NCI-H1694 treated with DMSO at 0.1 percent for 48 hours (cell line): ENCODE measurements around the gene CDC7.

Source experiments
- DNase-seq: peaks from one replicate; lab custom pipeline; 2025; lab: John Stamatoyannopoulos, UW

Gene CDC7

GRCh38 chr1:91549041-91549735 lies 48.5 kb downstream of the CDC7 start:
- no peak for DNase-seq

DNA sequence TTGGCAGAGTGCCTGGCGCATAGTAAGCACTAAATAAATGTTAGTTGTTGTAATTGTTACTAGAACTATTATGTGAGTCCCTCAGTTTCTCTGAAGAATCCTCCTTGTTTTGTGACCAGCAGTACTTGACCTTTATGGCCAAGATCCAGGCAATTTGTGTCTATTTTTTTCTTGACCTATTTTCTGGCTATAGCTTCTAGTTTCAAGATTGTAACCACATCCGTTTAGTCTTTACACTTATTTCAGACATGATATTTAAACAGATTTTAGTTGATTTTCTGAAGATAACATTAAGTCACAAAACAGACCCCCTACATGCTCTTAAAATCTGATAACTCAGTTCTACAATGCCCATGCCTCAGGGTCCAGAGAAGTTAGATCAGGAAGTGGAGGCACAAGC lies 50.3 kb downstream of the CDC7 start:
- DNase-seq = no peak

DNA sequence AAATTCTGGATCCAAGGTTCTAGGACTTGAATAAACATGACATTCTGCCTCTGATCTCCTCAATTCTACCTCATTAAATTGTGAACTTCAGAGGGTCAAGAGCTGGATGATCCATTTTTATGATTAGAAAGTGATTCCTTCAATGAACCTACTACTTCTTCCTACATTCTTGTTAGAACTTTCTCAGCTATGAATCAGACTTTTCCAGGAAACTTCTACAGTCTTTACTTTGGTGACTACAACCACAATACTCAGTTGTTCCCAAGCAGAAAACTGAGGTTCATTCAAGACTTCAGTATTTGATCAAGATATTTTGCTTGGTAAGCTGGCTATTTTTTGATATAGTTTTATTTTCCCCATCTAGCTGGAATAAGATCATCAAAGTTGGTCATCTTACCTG lies 51.4 kb downstream of the CDC7 start:
- no peak for DNase-seq

DNA sequence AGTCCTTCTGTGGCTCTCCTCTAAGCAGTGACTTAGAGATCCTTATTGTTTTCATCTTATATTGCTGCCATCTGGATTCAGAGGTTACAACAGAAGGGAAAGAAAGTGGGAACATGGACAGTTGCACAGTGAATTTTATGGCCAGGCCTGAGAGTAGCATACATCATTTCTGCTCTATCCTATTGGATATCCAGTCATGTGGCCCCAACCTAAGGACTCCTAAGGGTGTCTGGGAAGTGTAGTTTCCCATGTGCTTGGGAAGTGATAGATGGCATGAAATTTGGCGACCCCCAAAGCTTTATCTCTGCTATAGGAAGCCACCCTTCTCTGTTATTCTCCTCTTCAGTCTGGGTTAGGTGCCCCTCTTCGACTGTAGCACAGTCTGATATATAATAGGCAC lies 51.9 kb downstream of the CDC7 start:
- DNase-seq = no peak

- no peak for DNase-seq
Measured at GRCh38 chr1:91553177-91553591, 52.5 kb downstream of the CDC7 start.

- no peak for DNase-seq
Measured at GRCh38 chr1:91555074-91555730, 54.6 kb downstream of the CDC7 start.

- DNase-seq = no peak
Measured at GRCh38 chr1:91555821-91556531, 55.3 kb downstream of the CDC7 start.

DNA sequence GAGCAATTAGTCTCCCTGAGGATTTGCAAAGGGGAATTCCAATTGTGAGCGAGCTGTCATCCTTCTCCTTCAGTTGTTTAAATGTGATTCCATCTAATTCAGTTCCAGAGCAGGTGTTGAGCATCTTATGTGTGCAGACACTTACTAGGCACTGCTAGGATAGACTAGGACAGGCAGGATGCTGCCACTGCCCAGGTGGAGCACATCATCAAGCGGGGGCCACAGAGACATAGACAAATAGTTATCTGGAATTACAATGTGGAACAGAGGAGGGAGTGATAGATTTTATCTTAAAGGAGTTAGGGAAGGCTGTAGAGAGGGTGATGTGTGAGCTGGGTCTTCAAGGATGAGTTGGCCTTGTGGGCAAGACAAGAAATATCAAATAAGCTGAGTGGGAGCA lies 55.9 kb downstream of the CDC7 start:
- DNase-seq = no peak

GRCh38 chr1:91557039-91557690 lies 56.5 kb downstream of the CDC7 start:
- DNase-seq = no peak

DNA sequence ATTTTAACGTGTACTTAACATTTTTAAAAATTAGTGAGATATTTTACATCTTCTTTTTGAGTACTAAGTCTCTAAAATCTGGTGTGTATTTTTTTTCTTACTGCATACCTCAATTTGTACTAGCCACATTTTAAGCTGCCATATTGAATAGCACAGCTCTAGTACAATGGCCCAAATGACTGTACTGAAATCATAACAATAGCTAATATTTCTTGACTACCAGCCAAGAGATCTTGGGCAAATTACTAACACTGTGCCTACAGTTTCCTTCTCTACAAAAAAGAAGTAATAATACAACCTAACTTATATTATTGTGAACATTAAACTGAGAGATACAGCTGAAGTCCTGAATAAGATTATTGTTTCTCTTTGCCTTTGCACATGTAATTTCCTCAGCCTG lies 57.2 kb downstream of the CDC7 start:
- DNase-seq = no peak

GRCh38 chr1:91559046-91559750 lies 58.5 kb downstream of the CDC7 start:
- DNase-seq = no peak

- no peak for DNase-seq
Measured at GRCh38 chr1:91559838-91560565, 59.4 kb downstream of the CDC7 start.

- no peak for DNase-seq
Measured at GRCh38 chr1:91564888-91565701, 64.4 kb downstream of the CDC7 start.

- DNase-seq = no peak
Measured at GRCh38 chr1:91567583-91567982, 66.9 kb downstream of the CDC7 start.

DNA sequence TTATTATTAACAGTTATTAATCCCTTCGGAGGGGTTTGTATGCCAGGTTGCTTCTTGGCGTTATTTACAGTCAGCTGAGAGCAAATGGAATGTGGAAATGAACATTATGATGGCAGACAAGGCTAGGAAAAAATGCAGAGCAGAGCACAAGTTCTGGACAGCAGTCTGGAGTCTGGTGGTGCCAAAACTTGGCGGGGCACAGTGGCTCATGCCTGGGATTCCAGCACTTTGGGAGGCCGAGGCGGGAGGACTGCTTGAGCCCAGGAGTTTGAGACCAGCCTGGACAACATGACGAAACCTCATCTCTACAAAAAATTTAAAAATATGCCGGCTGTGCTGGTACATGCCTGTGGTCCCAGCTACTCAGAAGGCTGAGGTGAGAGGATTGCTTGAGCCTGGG lies 67.6 kb downstream of the CDC7 start:
- DNase-seq = no peak

GRCh38 chr1:91569411-91570119 lies 68.9 kb downstream of the CDC7 start:
- DNase-seq = no peak

GRCh38 chr1:91570120-91570448 lies 69.4 kb downstream of the CDC7 start:
- no peak for DNase-seq

- no peak for DNase-seq
Measured at GRCh38 chr1:91572044-91572443, 71.4 kb downstream of the CDC7 start.
